H9 (cell line): ENCODE data around the gene PRTG. TPM values are rescaled to one million over a fixed set of nuclear protein-coding genes. Genes with fewer than 3 reads are reported as not detected.

ENCODE experiments used
- DNase-seq: peaks from one replicate; pipeline ENCODE4 v3.0.0-alpha.2; 2017
- H2AFZ ChIP-seq: one replicate; pipeline ENCODE4 v1.6.1; 2013; ENCODE audit warnings: mild to moderate bottlenecking, low read length, control low read depth, moderate library complexity
- H2AK5ac ChIP-seq: 2 replicates; pipeline ENCODE4 v1.6.1; 2013; ENCODE audit warnings: low read length, control low read depth, mixed read lengths; ENCODE audit not compliant: insufficient read length
- H2BK120ac ChIP-seq: one replicate; pipeline ENCODE4 v1.6.1; 2013; ENCODE audit warnings: low read depth, mild to moderate bottlenecking, low read length, control low read depth, inconsistent platforms; ENCODE audit not compliant: poor library complexity, severe bottlenecking
- H2BK12ac ChIP-seq: 2 replicates; pipeline ENCODE4 v1.6.1; 2013; ENCODE audit warnings: low read length, control low read depth, mixed read lengths, low read depth; ENCODE audit not compliant: insufficient read length
- H2BK15ac ChIP-seq: 2 replicates; pipeline ENCODE4 v1.6.1; 2013; ENCODE audit warnings: low read depth, low read length, control low read depth
- H2BK20ac ChIP-seq: one replicate; pipeline ENCODE4 v1.6.1; 2013; ENCODE audit warnings: low read depth, mild to moderate bottlenecking, low read length, control low read depth, inconsistent platforms; ENCODE audit not compliant: poor library complexity, severe bottlenecking
- H2BK5ac ChIP-seq: 2 replicates; pipeline ENCODE4 v1.6.1; 2013; ENCODE audit warnings: low read length, control low read depth, mixed read lengths; ENCODE audit not compliant: insufficient read length
- H3K14ac ChIP-seq: 2 replicates; pipeline ENCODE4 v1.6.1; 2013; ENCODE audit warnings: low read length, control low read depth; ENCODE audit not compliant: insufficient read depth
- H3K18ac ChIP-seq: 2 replicates; pipeline ENCODE4 v1.6.1; 2013; ENCODE audit warnings: low read depth, mild to moderate bottlenecking, mixed read lengths, low read length, control low read depth; ENCODE audit not compliant: insufficient read length
- H3K23ac ChIP-seq: 2 replicates; pipeline ENCODE4 v1.6.1; 2013; ENCODE audit warnings: low read length, control low read depth, mixed read lengths, low read depth; ENCODE audit not compliant: insufficient read length
- H3K23me2 ChIP-seq: 2 replicates; pipeline ENCODE4 v1.6.1; 2013; ENCODE audit warnings: low read depth, mild to moderate bottlenecking, mixed read lengths, low read length, control low read depth; ENCODE audit not compliant: insufficient read length, poor library complexity, severe bottlenecking
- H3K27ac ChIP-seq: 2 replicates; pipeline ENCODE4 v1.5.1; 2013; ENCODE audit warnings: low read length, control low read depth, mixed read lengths, low read depth; ENCODE audit not compliant: insufficient read length
- H3K27me3 ChIP-seq: 2 replicates; pipeline ENCODE4 v1.6.1; 2013; ENCODE audit warnings: low read length, control low read depth, inconsistent platforms; ENCODE audit not compliant: insufficient read depth
- H3K4ac ChIP-seq: 2 replicates; pipeline ENCODE4 v1.6.1; 2013; ENCODE audit warnings: low read depth, mild to moderate bottlenecking, control low read depth, inconsistent platforms, low read length, moderate library complexity
- H3K4me1 ChIP-seq: 2 replicates; pipeline ENCODE4 v1.6.1; 2013; ENCODE audit warnings: low read length, control low read depth, inconsistent platforms; ENCODE audit not compliant: insufficient read depth
- H3K4me2 ChIP-seq: 2 replicates; pipeline ENCODE4 v1.6.1; 2013; ENCODE audit warnings: low read length, control low read depth, mixed read lengths; ENCODE audit not compliant: insufficient read length, insufficient read depth
- H3K56ac ChIP-seq: 2 replicates; pipeline ENCODE4 v1.6.1; 2013; ENCODE audit warnings: low read depth, mild to moderate bottlenecking, mixed read lengths, low read length, control low read depth; ENCODE audit not compliant: insufficient read length
- H3K79me1 ChIP-seq: 2 replicates; pipeline ENCODE4 v1.6.1; 2013; ENCODE audit warnings: low read depth, mild to moderate bottlenecking, moderate library complexity, low read length, control low read depth, inconsistent platforms; ENCODE audit not compliant: insufficient read depth, poor library complexity, severe bottlenecking
- H3K79me2 ChIP-seq: 2 replicates; pipeline ENCODE4 v1.6.1; 2013; ENCODE audit warnings: low read length, control low read depth, inconsistent platforms; ENCODE audit not compliant: insufficient read depth
- H3K9ac ChIP-seq: 2 replicates; pipeline ENCODE4 v1.6.1; 2013; ENCODE audit warnings: low read length, control low read depth, mixed read lengths; ENCODE audit not compliant: insufficient read length; ENCODE audit errors: extremely low read depth
- H3K9me3 ChIP-seq: one replicate; pipeline ENCODE4 v1.6.1; 2013; ENCODE audit warnings: low read depth, low read length, inconsistent platforms; ENCODE audit not compliant: control insufficient read depth
- H3T11ph ChIP-seq: one replicate; pipeline ENCODE4 v1.6.1; 2013; ENCODE audit warnings: mild to moderate bottlenecking, low read length, control low read depth, inconsistent platforms
- H4K20me1 ChIP-seq: one replicate; pipeline ENCODE4 v1.6.1; 2013; ENCODE audit not compliant: control insufficient read depth, insufficient read length, insufficient read depth
- H4K5ac ChIP-seq: 2 replicates; pipeline ENCODE4 v1.6.1; 2013; ENCODE audit warnings: low read depth, mild to moderate bottlenecking, mixed read lengths, low read length, control low read depth; ENCODE audit not compliant: insufficient read length
- H4K8ac ChIP-seq: replicated peaks from 2 replicates; pipeline ENCODE4 v1.6.1; 2013; ENCODE audit warnings: low read length, control low read depth, mixed read lengths, low read depth; ENCODE audit not compliant: insufficient read length
- H4K91ac ChIP-seq: 2 replicates; pipeline ENCODE4 v1.6.1; 2013; ENCODE audit warnings: low read depth, mild to moderate bottlenecking, moderate library complexity, mixed read lengths, low read length, control low read depth; ENCODE audit not compliant: insufficient read length
- H3K27ac Mint-ChIP-seq, 3 experiments: 2 replicates in 2 of 3; 3 replicates in 1 of 3; pipeline ENCODE4 v1.8.0; 2020 to 2021; ENCODE audit warnings: mixed read lengths in 3 of 3, mild to moderate bottlenecking in 1 of 3, moderate library complexity in 1 of 3
- H3K27me3 Mint-ChIP-seq: 2 replicates; pipeline ENCODE4 v1.8.0; 2021; ENCODE audit warnings: low read depth, mild to moderate bottlenecking, moderate library complexity, mixed read lengths
- H3K36me3 Mint-ChIP-seq, 3 experiments: 2 replicates in 2 of 3; 3 replicates in 1 of 3; pipeline ENCODE4 v1.8.0; 2020 to 2021; ENCODE audit warnings: low read depth in 3 of 3, mixed read lengths in 3 of 3; ENCODE audit not compliant: insufficient read depth in 1 of 3
- H3K4me1 Mint-ChIP-seq, 2 experiments: 2 replicates each; pipeline ENCODE4 v1.8.0; 2020; ENCODE audit warnings: mixed read lengths in 2 of 2
- H3K4me3 Mint-ChIP-seq, 2 experiments: 2 replicates in 1 of 2; 3 replicates in 1 of 2; pipeline ENCODE4 v1.8.0; 2020 to 2021; ENCODE audit warnings: mild to moderate bottlenecking in 2 of 2, mixed read lengths in 2 of 2, moderate library complexity in 1 of 2
- H3K9me3 Mint-ChIP-seq, 2 experiments: 2 replicates in 1 of 2; 3 replicates in 1 of 2; pipeline ENCODE4 v1.8.0; 2020; ENCODE audit warnings: mild to moderate bottlenecking in 2 of 2, mixed read lengths in 2 of 2, moderate library complexity in 1 of 2
- CTCF ChIP-seq: fragments of 200-600 bp; sonication (generic); conservative IDR thresholded peaks from 3 replicates; pipeline ENCODE4 v1.8.0; 2021; ENCODE audit warnings: antibody characterized with exemption, mild to moderate bottlenecking
- total RNA-seq: library from RNA; stranded (reverse); gene quantifications from 2 replicates; pipeline ENCODE4 v1.2.1, GENCODE V29; 2021

PRTG gene
- total RNA-seq, 1 experiment from 2014 or later: 5.7 TPM

- H4K91ac ChIP-seq: no peak overlapping the region
- no peak overlapping the region for H3K14ac ChIP-seq
- DNase-seq: no peak
- Mint-ChIP-seq H3K9me3 (peaks cover 3% of the 10 kb centered on the region in 2 experiments; a peak in 4 of 5 replicates), H3K27me3 (peaks cover 57% of the 10 kb centered on the region), H3K4me3 (no peak overlapping the region), H3K27ac (no peak overlapping the region), H3K4me1 (peaks cover 3 to 9% of the 10 kb centered on the region in 2 experiments), H3K36me3 (peaks cover 0 to 4% (median 2%) of the 10 kb centered on the region in 3 experiments; a peak in 3 of 7 replicates)
- H2AK5ac ChIP-seq: no peak overlapping the region
- no peaks in the 10 kb centered on the region for H3K27me3 ChIP-seq
- no peak overlapping the region for H3T11ph ChIP-seq
- H2BK15ac ChIP-seq: no peak overlapping the region
- no peak overlapping the region for H2BK20ac ChIP-seq
- no peaks in the 10 kb centered on the region for H3K79me2 ChIP-seq
- no peak overlapping the region for H4K5ac ChIP-seq
- no peak overlapping the region for H3K18ac ChIP-seq
- no peak overlapping the region for H3K27ac ChIP-seq
- H3K79me1 ChIP-seq: no peaks in the 10 kb centered on the region
- no peak for TF ChIP-seq CTCF
- H2BK5ac ChIP-seq: no peak overlapping the region
- no peak overlapping the region for H2BK12ac ChIP-seq
- H3K23ac ChIP-seq: no peak overlapping the region
- H3K9me3 ChIP-seq: no peaks in the 10 kb centered on the region
- no peak overlapping the region for H3K9ac ChIP-seq
- no peaks in the 10 kb centered on the region for H3K23me2 ChIP-seq
- H2BK120ac ChIP-seq: no peak overlapping the region
- no peak overlapping the region for H3K56ac ChIP-seq
- no peaks in the 10 kb centered on the region for H3K4me1 ChIP-seq
- no peak overlapping the region for H2AFZ ChIP-seq
- no peak overlapping the region for H3K4me2 ChIP-seq
- H3K4ac ChIP-seq: no peak overlapping the region
- no peak overlapping the region for H4K8ac ChIP-seq
- no peaks in the 10 kb centered on the region for H4K20me1 ChIP-seq
Observed at GRCh38 chr15:55710286-55710685, 32.7 kb downstream of the PRTG start.
